DOHH2 (cell line): ENCODE data around the gene CYP2A7.
"Not testable (repeated sequence)": the region's sequence is repeated elsewhere in the genome, so short reads cannot be mapped to it uniquely, and the experiment has no call there.

Source experiments
- H3F3A ChIP-seq: fragments of 200-600 bp; sonication (generic), shearing (Covaris generic); 2 replicates; pipeline ENCODE4 v1.6.0; 2016; ENCODE audit warnings: antibody characterized with exemption, mild to moderate bottlenecking; ENCODE audit not compliant: control insufficient read depth, insufficient read depth
- H3K27ac ChIP-seq: fragments of 200-600 bp; sonication (generic); 2 replicates; pipeline ENCODE4 v1.5.1; 2014; ENCODE audit warnings: low read depth, mild to moderate bottlenecking, low read length, moderate library complexity
- H3K27me3 ChIP-seq: fragments of 200-600 bp; sonication (generic); 2 replicates; pipeline ENCODE4 v1.6.1; 2014; ENCODE audit warnings: mild to moderate bottlenecking, low read length, mixed read lengths; ENCODE audit not compliant: control insufficient read depth
- H3K36me3 ChIP-seq: fragments of 200-600 bp; sonication (generic); 2 replicates; pipeline ENCODE4 v1.6.1; 2014; ENCODE audit warnings: mild to moderate bottlenecking, low read length, moderate library complexity, mixed read lengths; ENCODE audit not compliant: control insufficient read depth
- H3K4me1 ChIP-seq: fragments of 200-600 bp; sonication (generic); 2 replicates; pipeline ENCODE4 v1.6.1; 2014; ENCODE audit warnings: mild to moderate bottlenecking, low read length, mixed read lengths; ENCODE audit not compliant: control insufficient read depth
- H3K4me2 ChIP-seq: fragments of 200-600 bp; sonication (generic); 2 replicates; pipeline ENCODE4 v1.6.0; 2014; ENCODE audit warnings: mild to moderate bottlenecking, low read length, moderate library complexity
- H3K4me3 ChIP-seq: fragments of 200-600 bp; sonication (generic); 2 replicates; pipeline ENCODE4 v1.5.1; 2014; ENCODE audit warnings: mild to moderate bottlenecking, low read length, mixed read lengths
- H3K79me2 ChIP-seq: fragments of 200-600 bp; sonication (generic); 2 replicates; pipeline ENCODE4 v1.6.1; 2014; ENCODE audit warnings: mild to moderate bottlenecking, low read length, mixed read lengths; ENCODE audit not compliant: control insufficient read depth
- H3K9me2 ChIP-seq: fragments of 200-600 bp; sonication (generic); replicated peaks from 2 replicates; pipeline ENCODE4 v1.6.1; 2014; ENCODE audit warnings: mild to moderate bottlenecking, low read length, mixed read lengths; ENCODE audit not compliant: control insufficient read depth
- H3K9me3 ChIP-seq: fragments of 200-600 bp; sonication (generic); 2 replicates; pipeline ENCODE4 v1.6.1; 2014; ENCODE audit warnings: antibody characterized with exemption, low read length, mixed read lengths; ENCODE audit not compliant: control insufficient read depth, insufficient read depth
- H4K20me1 ChIP-seq: fragments of 200-600 bp; sonication (generic); 2 replicates; pipeline ENCODE4 v1.6.0; 2014; ENCODE audit warnings: low read depth, mild to moderate bottlenecking, antibody characterized with exemption, low read length, moderate library complexity; ENCODE audit not compliant: control insufficient read depth, insufficient read depth
- CTCF ChIP-seq: fragments of 200-600 bp; sonication (generic); IDR thresholded peaks from one replicate; pipeline ENCODE4 v1.5.1; 2014; ENCODE audit warnings: antibody characterized with exemption, mild to moderate bottlenecking, low read depth, low read length; ENCODE audit not compliant: poor library complexity, severe bottlenecking
- EZH2phosphoT487 ChIP-seq: fragments of 200-600 bp; sonication (generic); IDR thresholded peaks from 2 replicates; pipeline ENCODE4 v1.6.1; 2017; ENCODE audit warnings: borderline replicate concordance, mild to moderate bottlenecking, antibody characterized with exemption, low read length, moderate library complexity, mixed read lengths

The CYP2A7 gene

GRCh38 chr19:40842997-40843652 lies 38.9 kb downstream of the CYP2A7 start:
- not testable (repeated sequence) for H3K79me2 ChIP-seq, H3K27ac ChIP-seq
- H3K4me3 ChIP-seq, result peak overlapping the region; percentile 52

GRCh38 chr19:40842012-40842411 lies 40.0 kb downstream of the CYP2A7 start:
- H3K27ac ChIP-seq, H4K20me1 ChIP-seq, H3K4me1 ChIP-seq, H3K79me2 ChIP-seq, H3K27me3 ChIP-seq, H3K9me3 ChIP-seq, H3K4me3 ChIP-seq, H3K36me3 ChIP-seq, H3K9me2 ChIP-seq, H3F3A ChIP-seq, H3K4me2 ChIP-seq: not testable (repeated sequence)

More at GRCh38 chr19:40842997-40843652, 38.9 kb downstream of the CYP2A7 start:
- not testable (repeated sequence) for H4K20me1 ChIP-seq, H3F3A ChIP-seq, H3K9me3 ChIP-seq, H3K9me2 ChIP-seq, H3K4me1 ChIP-seq, H3K27me3 ChIP-seq, H3K36me3 ChIP-seq
- H3K4me2 ChIP-seq, result peak overlapping the region; percentile 52

GRCh38 chr19:40838477-40838876 lies 43.6 kb downstream of the CYP2A7 start:
- not testable (repeated sequence) for H3F3A ChIP-seq, H3K4me1 ChIP-seq, H3K9me2 ChIP-seq, H3K9me3 ChIP-seq, H3K4me3 ChIP-seq, H3K27me3 ChIP-seq, H3K4me2 ChIP-seq, H3K27ac ChIP-seq, H4K20me1 ChIP-seq, H3K79me2 ChIP-seq, H3K36me3 ChIP-seq

- no peaks in the 10 kb centered on the region for H3F3A ChIP-seq
- no peak for TF ChIP-seq CTCF
- no peak for TF ChIP-seq EZH2phosphoT487
- no peaks in the 10 kb centered on the region for H3K27me3 ChIP-seq
- H3K4me3 ChIP-seq, result no peak overlapping the region
- H3K4me1 ChIP-seq, result no peaks in the 10 kb centered on the region
- no peak overlapping the region for H3K4me2 ChIP-seq
- H3K36me3 ChIP-seq, result no peaks in the 10 kb centered on the region
- H3K9me2 ChIP-seq, result no peaks in the 10 kb centered on the region
- H3K27ac ChIP-seq, result no peak overlapping the region
- H3K9me3 ChIP-seq, result no peaks in the 10 kb centered on the region
- no peaks in the 10 kb centered on the region for H4K20me1 ChIP-seq
- no peaks in the 10 kb centered on the region for H3K79me2 ChIP-seq
Measured at GRCh38 chr19:40836754-40837429, 45.1 kb downstream of the CYP2A7 start.

GRCh38 chr19:40833728-40834533 lies 48.1 kb downstream of the CYP2A7 start:
- not testable (repeated sequence) for H3K27ac ChIP-seq, H3K9me2 ChIP-seq, H3K9me3 ChIP-seq, H3K79me2 ChIP-seq, H3K4me1 ChIP-seq, H4K20me1 ChIP-seq, H3K4me2 ChIP-seq, H3K4me3 ChIP-seq, H3K36me3 ChIP-seq, H3F3A ChIP-seq, H3K27me3 ChIP-seq

GRCh38 chr19:40832431-40832790 lies 49.6 kb downstream of the CYP2A7 start:
- H3K4me2 ChIP-seq, H3F3A ChIP-seq: not testable (repeated sequence)

More at GRCh38 chr19:40832431-40832790, 49.6 kb downstream of the CYP2A7 start:
- H3K36me3 ChIP-seq, H3K9me3 ChIP-seq, H3K4me3 ChIP-seq, H3K27me3 ChIP-seq, H3K79me2 ChIP-seq, H3K9me2 ChIP-seq, H4K20me1 ChIP-seq, H3K27ac ChIP-seq, H3K4me1 ChIP-seq: not testable (repeated sequence)
